Activated B cell treated with CpG ODN at 0.5 μM for 24 hours (primary cell): ENCODE data around the gene TSSK6. TPM values are rescaled to one million over a fixed set of nuclear protein-coding genes. Genes with fewer than 3 reads are reported as not detected.

Source experiments
- ATAC-seq: fragments of 200-7000 bp; cut with Tn5 transposase; one replicate; pipeline ENCODE4 v1.10.0; 2021; ENCODE audit warnings: low read depth, mild to moderate bottlenecking, moderate library complexity
- CTCF ChIA-PET: fragments of 350-600 bp; sonication (Branson Sonifier 250); formaldehyde crosslinking; loops from one replicate; lab custom pipeline; 2021; ENCODE audit warnings: antibody characterized with exemption; lab: Charles Lee
- POLR2A ChIA-PET: fragments of 350-600 bp; sonication (Branson Sonifier 250); formaldehyde crosslinking; loops from one replicate; lab custom pipeline; 2021; ENCODE audit warnings: antibody characterized with exemption; lab: Charles Lee
- DNase-seq: peaks from one replicate; pipeline ENCODE4 v3.0.0; 2022
- H3K27ac Mint-ChIP-seq: one replicate; pipeline ENCODE4 v1.8.0; 2020; ENCODE audit warnings: mixed read lengths
- H3K27me3 Mint-ChIP-seq: one replicate; pipeline ENCODE4 v1.8.0; 2021; ENCODE audit warnings: mixed read lengths
- H3K36me3 Mint-ChIP-seq: one replicate; pipeline ENCODE4 v1.8.0; 2021; ENCODE audit warnings: low read depth, mixed read lengths
- H3K4me1 Mint-ChIP-seq: one replicate; pipeline ENCODE4 v1.8.0; 2021; ENCODE audit warnings: mixed read lengths
- H3K4me3 Mint-ChIP-seq: one replicate; pipeline ENCODE4 v1.8.0; 2020; ENCODE audit warnings: mild to moderate bottlenecking, mixed read lengths
- H3K9me3 Mint-ChIP-seq: one replicate; pipeline ENCODE4 v1.8.0; 2020; ENCODE audit warnings: mixed read lengths
- intact Hi-C: fragments of 100-400 bp; cut with micrococcal nuclease; formaldehyde crosslinking; loops from one replicate; pipeline ENCODE4 v1.15.1; 2024
- total RNA-seq: library from RNA; stranded (reverse); gene quantifications from 2 replicates; pipeline ENCODE4 v1.2.3, GENCODE V29; 2022
- TF ChIP-seq, protein P1 (sequence below): fragments of 200-600 bp; IDR thresholded peaks from one replicate; pipeline ENCODE4 v1.8.0; 2022; ENCODE audit warnings: antibody characterized with exemption, mild to moderate bottlenecking

Gene TSSK6
- total RNA-seq, 1 donor from 2014 or later: 4.3 TPM

- ChIA-PET POLR2A (interaction anchor here (0.9 to 1.3 kb wide), 2 partner anchors 9 to 115 kb away, joined by 5 to 6 read pairs; partner anchors contain the start of gene GMIP), CTCF (no interaction called here)
- TF ChIP-seq, protein P1, sequence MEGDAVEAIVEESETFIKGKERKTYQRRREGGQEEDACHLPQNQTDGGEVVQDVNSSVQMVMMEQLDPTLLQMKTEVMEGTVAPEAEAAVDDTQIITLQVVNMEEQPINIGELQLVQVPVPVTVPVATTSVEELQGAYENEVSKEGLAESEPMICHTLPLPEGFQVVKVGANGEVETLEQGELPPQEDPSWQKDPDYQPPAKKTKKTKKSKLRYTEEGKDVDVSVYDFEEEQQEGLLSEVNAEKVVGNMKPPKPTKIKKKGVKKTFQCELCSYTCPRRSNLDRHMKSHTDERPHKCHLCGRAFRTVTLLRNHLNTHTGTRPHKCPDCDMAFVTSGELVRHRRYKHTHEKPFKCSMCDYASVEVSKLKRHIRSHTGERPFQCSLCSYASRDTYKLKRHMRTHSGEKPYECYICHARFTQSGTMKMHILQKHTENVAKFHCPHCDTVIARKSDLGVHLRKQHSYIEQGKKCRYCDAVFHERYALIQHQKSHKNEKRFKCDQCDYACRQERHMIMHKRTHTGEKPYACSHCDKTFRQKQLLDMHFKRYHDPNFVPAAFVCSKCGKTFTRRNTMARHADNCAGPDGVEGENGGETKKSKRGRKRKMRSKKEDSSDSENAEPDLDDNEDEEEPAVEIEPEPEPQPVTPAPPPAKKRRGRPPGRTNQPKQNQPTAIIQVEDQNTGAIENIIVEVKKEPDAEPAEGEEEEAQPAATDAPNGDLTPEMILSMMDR: no peak
- Mint-ChIP-seq H3K27ac (no peak within 1 kb of the TSS), H3K4me1 (peaks cover 34% of the 10 kb centered on the region), H3K36me3 (peaks cover 38% of the 10 kb centered on the region), H3K9me3 (no peaks in the 10 kb centered on the region), H3K27me3 (no peaks in the 10 kb centered on the region), H3K4me3 (no peak within 1 kb of the TSS)
- intact Hi-C loops: no loop called here
- ATAC-seq (no peak), DNase-seq (no peak)
These were observed 13.6 kb upstream of the TSSK6 start, which contains the start of gene YJEFN3 for GRCh38 chr19:19528721-19529490. TSS of gene YJEFN3 (plus strand) at chr19:19528911. CDS start at chr19:19528933, 22 bp downstream.

- POLR2A ChIA-PET: interaction anchor here (0.9 kb wide), 1 partner anchor 8 kb away, joined by 5 read pairs; no protein-coding TSS in a partner anchor
- intact Hi-C loops: no loop called here
- Mint-ChIP-seq H3K27me3 (no peaks in the 10 kb centered on the region), H3K4me3 (no peak overlapping the region), H3K4me1 (peaks cover 36% of the 10 kb centered on the region), H3K27ac (no peak overlapping the region), H3K36me3 (peaks cover 41% of the 10 kb centered on the region), H3K9me3 (no peaks in the 10 kb centered on the region)
- CTCF ChIA-PET: no interaction called here
- TF ChIP-seq, protein P1: no peak
- no peak for ATAC-seq
- no peak for DNase-seq
These were observed 12.6 kb upstream of the TSSK6 start for GRCh38 chr19:19527674-19528625.

- TF ChIP-seq, protein P1: no peak
- CTCF ChIA-PET: no interaction called here
- Mint-ChIP-seq H3K36me3 (peaks cover 45% of the 10 kb centered on the region), H3K9me3 (no peaks in the 10 kb centered on the region), H3K4me3 (no peak overlapping the region), H3K4me1 (peaks cover 38% of the 10 kb centered on the region), H3K27ac (no peak overlapping the region), H3K27me3 (no peaks in the 10 kb centered on the region)
- POLR2A ChIA-PET: no interaction called here
- intact Hi-C loops: no loop called here
- DNase-seq: no peak
- ATAC-seq: no peak
These were observed 12.0 kb upstream of the TSSK6 start for GRCh38 chr19:19527371-19527656.

DNA sequence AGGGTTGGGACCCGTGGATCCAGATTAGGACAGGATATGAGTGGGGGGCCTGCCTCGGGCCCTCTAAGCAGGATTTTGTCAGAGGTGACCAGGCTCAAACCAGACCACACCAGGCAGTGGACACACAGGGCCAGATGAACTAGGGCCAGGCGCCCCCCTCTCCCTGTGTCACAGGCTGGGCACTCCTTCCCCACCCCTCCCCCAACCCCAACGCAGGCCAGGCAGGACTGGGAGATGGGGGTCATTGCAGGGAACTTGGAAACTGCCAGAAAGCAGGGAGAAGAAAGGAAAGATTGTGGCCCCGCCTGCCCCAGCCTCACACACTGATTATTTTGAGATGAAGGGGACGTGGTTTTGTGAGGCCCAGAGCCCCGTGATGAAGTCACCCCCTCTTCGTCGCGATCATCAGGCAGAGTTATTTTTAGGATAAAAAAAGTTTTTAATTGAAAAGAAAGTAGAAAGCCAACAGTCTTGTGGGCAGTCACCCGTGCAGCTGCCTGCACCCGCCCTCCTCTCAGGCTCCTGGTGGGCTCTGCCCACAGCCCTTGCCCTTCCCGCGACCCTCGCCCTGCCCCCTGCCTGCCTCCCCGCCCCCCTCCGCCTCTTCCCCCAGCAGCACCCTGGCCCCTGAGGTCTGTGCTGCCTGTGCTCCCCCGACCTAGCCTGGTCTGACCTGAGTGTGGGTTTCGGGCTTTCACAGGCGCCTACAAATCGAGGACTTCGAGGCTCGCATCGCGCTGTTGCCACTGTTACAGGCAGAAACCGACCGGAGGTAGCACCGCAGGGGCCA is 11.4 kb upstream of the TSSK6 start:
- no peaks in the 10 kb centered on the region for H3K27me3 Mint-ChIP-seq
- no peak overlapping the region for H3K4me3 Mint-ChIP-seq
- no peaks in the 10 kb centered on the region for H3K9me3 Mint-ChIP-seq
- no peak overlapping the region for H3K27ac Mint-ChIP-seq
- ATAC-seq (no peak), DNase-seq (no peak)
- H3K36me3 Mint-ChIP-seq: peaks cover 41% of the 10 kb centered on the region
- TF ChIP-seq, protein P1: no peak
- ChIA-PET POLR2A (no interaction called here), CTCF (no interaction called here)
- peaks cover 34% of the 10 kb centered on the region for H3K4me1 Mint-ChIP-seq
- intact Hi-C loops: no loop called here
